Activated T-cell treated with anti-CD3 and anti-CD28 coated beads for 4 hours (primary cell): ENCODE measurements around the gene ODAD4.

Experiments
- DNase-seq: peaks from one replicate; pipeline ENCODE4 v3.0.0-alpha.2; 2020

The ODAD4 gene

DNA sequence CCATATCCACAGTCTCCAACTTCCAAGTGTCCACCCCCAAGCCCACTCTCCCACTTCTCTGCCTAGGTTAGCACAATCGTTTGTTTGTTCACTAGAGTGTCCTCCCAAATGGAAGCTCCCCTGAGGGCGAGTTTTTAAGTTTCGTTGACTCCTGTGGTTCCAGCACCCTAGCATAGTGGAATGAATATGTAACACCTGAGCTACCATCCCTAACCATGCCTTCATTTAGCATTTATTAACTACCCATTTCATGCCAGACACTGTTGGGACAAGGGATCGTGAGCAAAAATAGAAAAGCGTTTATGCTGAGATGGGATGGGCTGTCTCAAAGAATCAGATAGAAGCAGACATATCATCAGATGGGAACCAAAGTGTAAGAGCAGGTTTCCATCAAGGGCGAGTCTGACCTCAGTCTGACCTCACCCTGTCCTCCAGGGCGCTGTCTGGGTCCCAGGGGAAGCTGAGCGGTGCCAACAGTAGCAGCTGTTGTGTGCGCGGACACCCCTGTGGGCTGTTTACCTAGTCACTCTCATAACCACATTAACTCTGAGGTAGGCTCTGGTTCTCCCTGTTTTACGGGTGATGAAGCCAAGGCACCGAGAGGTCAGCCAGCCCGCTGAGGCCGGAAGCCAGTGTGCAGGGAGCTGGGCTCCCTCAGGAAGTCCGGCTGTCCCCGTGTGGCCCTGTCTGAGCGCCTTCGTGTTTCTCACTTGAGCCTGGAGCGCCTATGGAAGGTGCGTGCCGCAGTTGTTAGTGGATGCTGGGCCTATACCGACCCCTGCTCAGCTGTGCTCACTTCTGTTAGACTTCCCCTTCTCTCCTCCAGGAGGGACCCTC is 42.4 kb downstream of the ODAD4 start:
- no peak for DNase-seq

DNA sequence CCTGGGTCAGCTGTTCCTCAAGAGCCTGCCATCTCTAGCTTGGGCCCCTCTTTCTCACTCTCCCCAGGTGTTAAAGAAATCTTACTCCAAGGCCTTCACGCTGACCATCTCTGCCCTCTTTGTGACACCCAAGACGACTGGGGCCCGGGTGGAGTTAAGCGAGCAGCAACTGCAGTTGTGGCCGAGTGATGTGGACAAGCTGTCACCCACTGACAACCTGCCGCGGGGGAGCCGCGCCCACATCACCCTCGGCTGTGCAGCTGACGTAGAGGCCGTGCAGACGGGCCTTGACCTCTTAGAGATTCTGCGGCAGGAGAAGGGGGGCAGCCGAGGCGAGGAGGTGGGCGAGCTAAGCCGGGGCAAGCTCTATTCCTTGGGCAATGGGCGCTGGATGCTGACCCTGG is 43.0 kb downstream of the ODAD4 start:
- DNase-seq, result no peak

DNA sequence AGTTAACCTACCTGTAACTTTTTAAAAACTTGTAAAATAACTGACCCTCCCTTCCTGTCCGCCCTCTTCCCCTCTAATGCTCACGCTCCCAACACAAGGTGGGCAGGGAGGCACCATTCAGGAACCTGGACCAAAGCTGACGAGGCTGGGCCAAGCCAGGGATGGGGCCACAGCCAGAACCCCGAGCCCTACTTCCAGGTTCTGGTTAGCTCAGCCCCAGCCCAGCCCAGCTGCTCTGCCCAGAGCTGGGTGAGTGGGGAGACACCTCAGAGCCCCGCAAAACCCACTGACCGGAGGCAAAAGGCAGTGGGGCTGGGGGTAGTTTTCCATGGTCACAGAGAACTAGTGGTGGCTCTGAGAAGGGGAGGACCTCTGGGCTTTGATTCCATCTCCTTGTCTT is 43.6 kb downstream of the ODAD4 start:
- no peak for DNase-seq

DNA sequence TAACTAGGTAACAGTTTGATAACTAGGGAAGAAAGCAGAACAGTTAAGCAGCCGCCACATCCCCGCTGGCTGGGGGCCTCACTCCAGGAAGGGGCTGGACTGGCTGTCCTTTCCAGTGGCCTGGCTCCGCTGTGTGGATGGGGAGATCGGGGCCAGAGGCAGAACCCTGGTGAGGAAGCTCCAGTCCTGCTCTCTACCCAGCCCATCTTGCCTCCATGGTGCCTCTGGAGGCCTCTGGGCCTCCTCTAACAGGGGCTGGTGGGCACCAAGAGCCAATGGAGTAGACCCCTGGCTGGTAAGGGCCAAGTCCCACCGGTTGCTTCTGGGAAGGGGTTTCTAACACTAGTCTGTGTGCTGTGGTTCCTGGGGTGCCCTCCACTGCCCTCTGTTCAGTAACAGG is 44.2 kb downstream of the ODAD4 start:
- no peak for DNase-seq

DNA sequence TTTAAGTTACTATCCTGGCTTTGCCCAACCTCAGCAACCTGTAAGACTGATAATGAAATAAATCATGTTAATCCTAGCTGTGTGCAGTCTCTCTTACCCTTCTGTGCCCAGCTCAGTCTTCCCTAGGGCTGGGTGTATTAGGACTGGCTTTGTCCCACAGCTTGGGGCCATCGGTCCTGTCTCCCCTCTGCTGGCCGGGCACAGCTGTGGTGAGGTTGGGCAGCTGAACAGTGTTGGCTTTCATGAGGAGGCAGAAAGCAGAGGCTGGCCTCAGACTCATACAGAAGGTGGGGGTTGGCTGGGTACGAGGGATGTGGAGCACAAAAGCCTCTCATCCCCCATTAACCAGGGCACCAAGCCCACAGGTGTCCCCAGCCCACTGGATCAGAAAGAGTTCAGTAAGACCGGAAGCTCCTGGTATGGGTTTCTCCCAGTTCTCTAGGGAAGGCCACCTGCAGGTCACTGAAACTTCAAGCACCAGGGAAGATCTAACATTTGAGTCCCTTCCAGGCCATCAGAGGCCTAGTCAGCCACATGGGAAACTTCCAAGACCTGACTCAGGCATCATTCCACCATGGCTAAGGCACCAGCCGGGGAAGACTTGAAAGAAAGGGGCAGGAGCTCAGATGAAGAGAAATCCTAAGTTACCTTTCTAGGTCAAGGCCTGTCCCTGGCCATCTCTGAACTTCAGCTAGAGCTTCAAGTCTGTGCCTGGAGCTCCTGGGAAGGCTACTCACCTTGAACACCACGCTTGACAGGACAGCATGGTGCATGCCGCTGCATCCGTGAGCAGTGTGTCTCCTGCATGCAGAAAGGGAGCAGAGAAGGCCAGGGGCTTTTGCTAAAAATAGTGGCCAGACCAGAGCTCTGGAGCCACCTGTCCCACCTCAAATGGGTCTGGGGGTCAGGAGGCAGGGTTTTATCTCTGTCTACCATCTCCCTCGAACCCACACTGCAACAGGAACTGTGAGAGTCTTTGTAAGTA is 45.0 kb downstream of the ODAD4 start:
- DNase-seq, result no peak

DNA sequence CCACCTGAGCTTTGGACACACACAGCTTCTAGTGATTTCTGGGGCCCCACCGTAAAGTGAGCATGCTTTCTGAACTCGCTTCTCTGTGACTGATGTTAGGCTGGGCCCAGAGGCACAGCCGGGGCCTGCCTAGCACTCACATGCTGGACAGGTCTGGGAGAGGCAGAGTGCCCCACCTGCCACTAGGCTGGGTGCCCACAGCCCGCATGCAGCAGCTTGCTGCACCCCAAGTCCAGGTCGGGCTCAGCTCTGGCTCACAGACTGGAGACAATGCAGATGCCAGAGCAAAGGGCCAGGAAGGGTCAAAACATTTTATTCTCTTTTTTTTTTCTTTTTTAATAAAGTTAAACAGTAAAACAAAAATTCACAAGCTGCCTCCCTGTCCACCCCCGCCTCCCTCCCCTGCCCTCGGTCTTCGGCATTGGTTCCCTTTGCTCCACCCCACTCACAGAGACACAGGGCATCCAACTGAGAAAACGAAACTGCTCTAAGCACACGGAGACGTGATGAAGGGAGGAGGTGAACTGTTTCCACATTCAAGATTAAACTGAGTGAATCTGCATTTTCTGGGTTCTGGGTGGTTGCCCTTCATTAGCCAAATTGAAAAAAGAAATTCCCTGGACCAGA is 45.8 kb downstream of the ODAD4 start:
- DNase-seq, result no peak

DNA sequence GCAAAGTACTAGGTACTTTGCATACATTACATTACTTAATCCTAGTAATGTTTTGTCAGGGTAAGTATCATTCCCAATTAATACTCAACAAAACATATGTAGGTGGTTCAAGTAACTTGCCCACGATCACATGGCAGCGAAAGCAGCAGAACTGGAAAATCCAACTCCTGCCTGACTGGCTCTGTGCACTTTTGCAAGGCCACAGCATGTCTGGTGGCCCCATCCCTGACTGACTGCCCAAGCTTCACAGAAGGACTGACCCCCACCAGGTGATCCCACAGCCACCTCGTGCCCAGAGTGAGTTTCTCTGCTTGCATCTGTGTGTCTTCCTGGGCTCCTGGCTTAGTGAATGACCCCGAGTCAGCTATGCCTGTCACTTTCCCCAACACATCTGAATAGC is 47.6 kb downstream of the ODAD4 start:
- no peak for DNase-seq

DNA sequence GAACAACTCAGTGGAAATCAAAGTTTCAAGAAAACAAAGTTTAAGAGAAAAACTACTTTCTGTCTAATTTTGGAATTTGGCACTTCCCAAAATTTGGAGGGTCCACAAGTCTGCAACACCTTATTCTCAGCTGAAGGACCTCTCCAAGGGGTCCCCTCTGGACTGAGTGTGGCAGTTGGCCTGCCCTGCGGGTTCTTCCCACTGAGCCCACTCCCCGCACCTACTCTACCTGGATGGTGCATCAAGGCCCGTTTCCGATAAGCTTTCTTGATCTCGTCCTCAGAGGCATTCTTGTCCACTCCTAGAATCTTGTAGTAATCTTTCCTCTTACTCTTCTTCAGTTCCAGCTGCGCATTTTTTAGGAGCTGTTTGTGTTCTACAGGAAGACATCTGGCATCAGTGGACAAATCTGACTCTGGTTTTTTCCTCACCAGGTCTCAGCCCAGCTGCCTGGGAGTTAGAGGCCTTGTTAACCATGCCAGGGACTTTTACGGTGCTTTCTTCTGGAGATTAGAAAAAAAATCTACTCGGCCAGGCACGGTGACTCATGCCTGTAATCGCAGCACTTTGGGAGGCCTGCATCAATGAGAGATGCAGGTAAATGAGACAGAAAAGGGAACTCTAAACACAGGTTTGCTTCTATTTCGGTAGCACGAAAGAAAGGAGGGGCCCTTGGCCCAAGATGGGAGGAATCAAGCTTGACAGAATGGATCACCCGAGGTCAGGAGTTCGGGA is 51.8 kb downstream of the ODAD4 start:
- no peak for DNase-seq

DNA sequence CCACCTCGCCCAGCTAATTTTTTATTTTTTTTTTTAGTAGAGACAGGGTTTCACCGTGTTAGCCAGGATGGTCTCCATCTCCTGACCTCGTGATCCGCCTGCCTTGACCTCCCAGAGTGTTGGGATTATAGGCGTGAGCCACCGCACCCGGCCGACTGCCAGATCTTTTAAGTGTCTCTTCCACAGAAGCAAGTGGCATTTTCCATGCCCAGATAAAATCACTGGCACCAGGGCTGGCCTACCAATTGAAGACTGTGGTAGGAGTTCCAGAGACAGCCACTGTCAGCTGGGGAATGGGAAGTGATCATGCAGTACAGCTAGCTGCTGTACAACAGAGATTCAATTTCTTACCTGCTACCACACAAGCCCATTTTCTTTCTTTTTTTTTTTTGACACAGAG is 54.0 kb downstream of the ODAD4 start:
- DNase-seq, result no peak

DNA sequence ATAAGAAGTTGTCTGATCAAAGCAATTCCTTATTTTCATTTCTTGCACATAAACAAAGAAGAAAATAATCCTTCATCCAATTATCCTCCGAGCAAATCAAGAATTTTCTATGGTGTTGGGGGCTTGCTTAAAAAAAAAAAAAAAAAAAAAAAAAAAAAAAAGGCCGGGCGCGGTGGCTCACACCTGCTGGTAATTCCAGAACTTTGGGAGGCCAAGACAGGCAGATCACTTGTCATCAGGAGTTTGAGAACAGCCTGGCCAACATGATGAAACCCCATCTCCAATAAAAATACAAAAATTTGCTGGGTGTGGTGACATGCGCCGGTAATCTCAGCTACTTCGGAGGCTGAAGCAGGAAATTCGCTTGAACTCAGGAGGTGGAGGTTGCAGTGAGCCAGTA is 55.5 kb downstream of the ODAD4 start:
- DNase-seq, result no peak

DNA sequence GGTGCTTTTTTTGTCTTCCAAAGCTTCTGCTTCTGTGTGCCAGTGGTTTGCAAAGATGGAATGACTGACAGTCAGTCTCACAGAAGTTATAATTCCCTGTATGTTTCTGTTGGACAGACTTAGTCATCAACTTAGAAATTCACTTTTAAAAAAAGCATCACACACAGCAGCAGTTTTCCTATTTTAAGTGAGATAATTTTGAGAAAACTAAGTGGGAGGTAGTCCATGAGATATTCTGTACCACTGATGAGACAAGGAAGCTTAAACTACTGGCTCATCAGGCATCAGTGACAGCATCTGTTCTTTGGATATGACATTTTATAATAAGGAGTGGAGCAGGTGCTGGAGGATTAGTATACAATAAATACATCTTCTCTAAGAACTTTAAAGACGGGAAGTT is 56.2 kb downstream of the ODAD4 start:
- no peak for DNase-seq

DNA sequence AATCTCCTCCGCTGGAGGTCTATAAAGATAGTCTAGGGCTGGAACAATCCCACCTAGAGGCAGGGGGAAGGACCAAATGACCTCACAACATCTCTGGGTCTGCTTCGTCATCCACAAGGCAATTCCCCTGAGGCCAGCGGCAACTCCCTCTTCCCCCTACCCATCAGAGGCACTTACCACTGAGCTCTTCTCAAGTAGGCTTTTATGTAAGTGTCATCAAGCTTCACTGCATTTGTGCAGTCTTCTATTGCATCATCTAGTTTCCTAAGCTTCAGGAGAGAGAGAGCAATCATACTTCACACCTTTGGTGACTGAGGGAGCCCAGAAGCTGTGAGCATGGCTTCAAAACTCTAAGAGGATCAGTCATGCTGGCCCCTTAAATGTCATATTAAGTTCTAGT is 57.2 kb downstream of the ODAD4 start:
- no peak for DNase-seq

DNA sequence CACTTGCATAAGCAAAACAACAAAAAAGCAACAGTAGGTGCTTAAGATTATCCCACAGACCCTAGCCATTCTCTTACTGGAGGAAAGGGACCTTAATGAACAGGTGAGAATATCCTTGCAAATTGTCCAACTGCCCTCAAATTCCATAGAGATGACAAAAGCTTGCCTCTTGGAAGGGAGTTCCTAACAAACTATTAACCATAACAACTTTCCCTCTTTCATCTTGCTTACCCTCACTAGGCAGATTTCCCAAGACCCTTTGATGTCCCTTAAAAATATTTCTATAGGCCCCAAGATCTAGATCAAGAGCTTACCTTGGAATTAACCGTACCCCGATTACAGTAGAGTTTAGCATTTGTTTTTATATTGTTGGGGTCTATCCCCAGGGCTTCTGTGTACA is 58.0 kb downstream of the ODAD4 start:
- no peak for DNase-seq

DNA sequence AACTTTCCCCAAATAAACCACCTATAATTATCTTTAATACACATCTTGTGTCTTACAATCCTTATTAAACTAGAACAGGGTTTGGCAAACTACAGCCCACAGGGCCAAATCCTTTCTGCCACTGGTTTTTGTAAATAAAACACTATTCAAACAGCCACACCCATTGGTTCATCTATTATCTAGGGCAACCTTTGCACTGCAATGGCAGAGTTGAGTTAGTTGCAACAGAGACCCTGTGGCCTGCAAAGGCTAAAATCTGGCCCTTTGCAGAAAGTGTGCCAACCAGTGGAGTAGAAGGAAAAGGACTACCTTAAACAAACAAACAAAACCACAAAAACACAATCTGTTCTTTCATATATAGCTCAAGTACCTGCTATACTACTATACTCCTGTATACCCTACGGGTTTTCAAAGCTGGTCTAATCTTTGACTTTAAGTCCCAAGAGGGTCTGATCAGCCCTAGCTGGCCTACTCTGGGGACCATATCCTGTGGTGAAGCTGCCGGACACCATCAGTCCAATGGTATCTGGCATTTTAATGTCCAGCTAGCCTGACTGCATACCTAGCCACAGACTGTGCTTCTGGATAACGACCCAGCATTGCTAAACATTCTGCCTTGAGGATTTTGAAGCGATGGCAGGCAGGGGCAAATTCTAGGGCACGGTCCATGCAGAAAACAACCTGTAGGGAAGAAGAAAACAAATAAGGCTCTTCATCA is 59.4 kb downstream of the ODAD4 start:
- no peak for DNase-seq

DNA sequence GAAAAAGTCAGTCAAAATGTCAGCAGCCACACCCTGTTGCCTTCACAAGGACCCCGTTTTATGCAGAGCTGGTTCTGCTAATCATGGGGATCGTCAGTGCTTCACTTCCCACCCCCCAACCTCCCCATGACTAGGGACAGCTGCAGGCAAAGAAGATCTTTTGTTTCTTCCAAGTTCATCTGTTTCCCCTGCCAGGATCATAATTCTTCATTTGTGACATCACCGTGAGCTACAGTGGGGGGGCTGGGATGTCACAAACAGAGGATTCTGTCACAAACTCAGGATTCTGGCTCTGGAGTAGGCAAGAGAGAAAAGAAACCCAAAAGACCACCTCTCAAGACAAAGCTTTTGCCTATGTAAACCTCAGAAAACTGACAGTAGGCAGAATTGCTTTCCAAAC is 62.2 kb downstream of the ODAD4 start:
- DNase-seq, result no peak

DNA sequence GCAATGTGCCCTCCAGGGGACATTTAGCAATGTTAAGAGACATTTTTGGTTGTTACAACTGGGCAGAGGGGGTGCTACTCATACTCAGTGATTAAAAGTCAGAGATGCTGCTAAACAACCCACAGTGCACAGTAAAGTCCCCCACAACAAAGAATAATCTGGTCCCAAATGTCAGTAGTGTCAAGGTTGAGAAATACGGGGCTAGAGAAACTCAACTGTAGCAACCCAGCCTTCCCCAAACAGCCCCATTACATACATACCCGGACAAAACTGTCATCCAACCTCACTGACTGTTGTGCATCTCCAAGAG is 66.4 kb downstream of the ODAD4 start:
- DNase-seq, result no peak

DNA sequence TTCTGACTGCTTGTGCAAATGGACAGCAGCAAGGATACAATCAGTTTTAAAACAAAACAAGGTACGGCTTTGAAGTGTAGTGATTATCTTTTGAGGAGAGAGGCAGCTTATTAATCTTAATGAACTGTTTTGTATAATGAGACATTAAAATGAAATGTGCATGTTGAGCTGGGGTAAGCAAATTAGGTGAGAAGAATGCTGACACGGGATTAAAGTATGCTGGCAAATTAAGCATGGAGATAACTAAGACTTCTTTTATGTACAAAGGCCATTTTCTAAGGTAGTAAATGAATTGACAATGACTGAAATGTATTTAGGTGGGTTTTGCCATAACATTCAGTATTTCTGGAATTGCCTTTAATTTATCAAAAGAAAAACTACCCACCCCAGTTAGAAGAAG is 68.1 kb downstream of the ODAD4 start:
- no peak for DNase-seq

DNA sequence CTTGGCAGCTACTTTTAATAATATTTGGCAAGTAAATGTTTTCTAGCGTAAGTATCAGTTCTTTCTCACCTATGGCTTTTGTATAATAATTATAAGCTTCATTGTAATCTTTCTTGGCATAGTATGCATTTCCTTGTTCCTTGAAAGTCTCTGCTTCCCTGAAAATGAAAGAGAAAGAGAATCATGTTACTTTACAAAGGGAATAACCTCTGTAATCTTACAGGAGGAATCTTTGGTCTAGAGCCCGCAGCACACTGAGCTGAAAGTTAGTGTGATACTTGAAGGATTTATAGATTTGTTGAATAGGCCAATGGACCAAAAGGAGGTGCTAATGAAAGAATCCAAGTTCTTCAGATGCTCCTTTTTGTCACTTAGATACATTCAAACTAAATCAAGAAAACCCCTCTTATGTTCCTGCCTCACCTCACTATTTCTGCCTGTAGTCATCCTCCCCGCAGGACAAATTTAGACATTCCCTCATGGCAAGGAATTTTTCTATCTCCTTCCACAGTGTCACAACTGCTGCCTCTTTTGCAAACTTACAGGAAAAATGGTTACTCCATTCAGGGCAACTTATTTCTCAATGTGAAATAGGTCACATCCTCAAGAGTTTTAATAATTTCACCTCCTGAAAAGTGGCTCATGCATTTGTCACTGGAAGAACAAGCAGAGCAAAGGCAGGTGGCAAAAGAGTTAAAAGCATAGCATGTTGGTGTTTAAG is 70.2 kb downstream of the ODAD4 start:
- no peak for DNase-seq

DNA sequence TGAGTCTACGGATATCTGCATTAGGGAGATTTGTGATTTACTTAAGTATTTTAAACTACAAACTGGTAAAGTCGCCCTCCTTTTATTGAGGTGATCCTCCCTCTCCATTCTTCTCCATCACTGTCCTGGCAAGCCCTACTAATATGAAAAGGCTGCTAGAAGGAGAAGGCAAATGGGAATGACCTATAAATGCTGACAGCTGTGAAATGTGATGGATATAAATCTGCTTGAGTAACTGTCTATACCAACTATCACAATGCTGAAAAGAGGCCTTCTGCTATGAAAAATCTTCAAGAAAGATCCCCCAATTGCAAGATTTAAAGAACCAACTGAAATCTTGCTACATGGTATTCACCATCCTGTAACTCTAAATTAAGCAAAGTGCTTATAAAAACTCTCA is 71.3 kb downstream of the ODAD4 start:
- no peak for DNase-seq

DNA sequence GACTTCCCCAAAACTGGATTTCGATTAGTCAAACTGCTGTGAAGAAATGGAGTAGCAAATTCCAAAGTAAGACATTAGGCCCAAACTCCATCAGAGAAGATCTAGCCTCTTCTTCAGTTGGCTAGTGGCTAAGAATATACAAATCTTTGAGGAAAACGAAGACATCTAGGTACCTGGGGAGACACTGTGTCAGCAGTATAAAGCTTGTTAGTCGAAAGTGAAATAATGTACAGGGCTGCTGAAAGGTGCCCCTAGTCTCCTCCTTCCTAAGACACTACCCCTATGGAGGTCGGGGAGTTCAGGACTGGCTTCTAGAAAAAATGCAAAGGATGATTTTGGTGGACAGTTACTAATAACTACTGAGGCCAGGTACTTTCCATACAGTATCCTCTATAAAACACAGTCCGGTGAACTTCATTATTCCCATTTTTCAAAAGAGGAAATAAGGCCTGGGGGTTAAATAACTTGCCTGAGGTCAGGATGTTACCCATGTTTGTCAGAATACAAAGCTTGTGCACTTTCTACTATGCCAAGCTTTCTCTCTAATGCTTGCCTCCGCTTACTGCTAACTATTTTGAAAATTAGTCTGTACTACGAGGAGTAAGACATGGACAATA is 71.9 kb downstream of the ODAD4 start:
- DNase-seq, result no peak

DNA sequence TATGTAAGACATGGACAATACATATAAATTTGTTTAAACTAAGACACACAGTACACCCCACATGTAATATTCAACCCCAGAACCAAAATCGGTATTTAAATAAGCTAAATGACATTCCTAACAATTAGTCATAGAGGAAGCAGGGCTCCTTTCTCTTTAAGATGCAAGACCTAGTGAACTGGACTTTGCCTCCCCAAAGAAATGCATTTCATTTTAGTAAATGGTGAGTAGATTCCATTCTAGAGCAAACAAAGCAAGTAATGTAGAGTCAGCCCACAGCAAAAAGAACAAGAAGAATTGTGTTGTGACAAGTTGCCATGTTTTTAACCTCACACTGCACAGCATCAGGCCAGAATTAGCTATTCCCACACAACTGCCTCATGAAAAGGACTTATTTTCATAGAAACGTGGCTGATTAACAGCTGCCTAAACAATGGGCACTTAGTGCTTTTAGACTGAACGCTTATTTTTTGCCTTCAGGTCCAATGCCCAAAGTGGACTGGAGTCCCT is 72.4 kb downstream of the ODAD4 start:
- DNase-seq, result no peak
